B cell (primary cell): ENCODE results near the gene TMED9. TPM values are rescaled to one million over a fixed set of nuclear protein-coding genes. Genes with fewer than 3 reads are reported as not detected.

Experiments
- ATAC-seq: fragments of 200-7000 bp; cut with Tn5 transposase; one replicate; pipeline ENCODE4 v1.10.0; 2021; ENCODE audit warnings: low read depth, mild to moderate bottlenecking, moderate number of reproducible peaks, moderate library complexity
- CTCF ChIA-PET: fragments of 350-600 bp; sonication (Branson Sonifier 250); formaldehyde crosslinking; loops from one replicate; lab custom pipeline; 2021; ENCODE audit warnings: antibody characterized with exemption, inconsistent platforms; lab: Charles Lee
- POLR2A ChIA-PET: fragments of 350-600 bp; sonication (Branson Sonifier 250); formaldehyde crosslinking; loops from one replicate; lab custom pipeline; 2021; ENCODE audit warnings: antibody characterized with exemption; lab: Charles Lee
- DNase-seq: peaks from one replicate; pipeline ENCODE4 v3.0.0; 2013
- H2AFZ ChIP-seq: 2 replicates; pipeline ENCODE4 v1.6.1; 2012; ENCODE audit warnings: mild to moderate bottlenecking, low read depth, low read length; ENCODE audit not compliant: insufficient read depth, poor library complexity, severe bottlenecking
- H3K27ac ChIP-seq, 2 donors: 1 replicate in 1 of 2; 2 replicates in 1 of 2; pipeline ENCODE4 v1.5.1; 2012 to 2013; ENCODE audit warnings: low read length in 2 of 2, mild to moderate bottlenecking in 2 of 2, moderate library complexity in 1 of 2
- H3K27me3 ChIP-seq, 4 experiments: fragments of 200-600 bp in 1 of 4; sonication (generic) in 1 of 4; replicated peaks in 1 of 4; 1 replicate in 2 of 4; 2 replicates in 2 of 4; pipeline versions ENCODE4 v1.6.1 to v1.7.0; 2013 to 2016; ENCODE audit warnings: low read length in 3 of 4, mild to moderate bottlenecking in 2 of 4, mixed read lengths in 1 of 4, moderate library complexity in 1 of 4; ENCODE audit not compliant: insufficient read depth in 4 of 4, control insufficient read depth in 3 of 4; ENCODE audit errors: control extremely low read depth in 1 of 4
- H3K36me3 ChIP-seq, 2 experiments: replicated peaks in 1 of 2; 1 replicate in 1 of 2; 2 replicates in 1 of 2; pipeline versions ENCODE4 v1.6.1 to v1.7.1; 2013; ENCODE audit warnings: low read length in 1 of 2; ENCODE audit not compliant: insufficient read depth in 2 of 2, control insufficient read depth in 1 of 2; ENCODE audit errors: control extremely low read depth in 1 of 2, extremely low read depth in 1 of 2
- H3K4me1 ChIP-seq, 2 donors: fragments of 200-600 bp in 1 of 2; sonication (generic) in 1 of 2; 1 replicate in 1 of 2; 2 replicates in 1 of 2; pipeline versions ENCODE4 v1.5.1 to v1.6.1; 2013 to 2017; ENCODE audit warnings: low read length in 2 of 2; ENCODE audit not compliant: control insufficient read depth in 2 of 2, insufficient read depth in 2 of 2
- H3K4me2 ChIP-seq: replicated peaks from 2 replicates; pipeline ENCODE3; 2012; ENCODE audit warnings: mild to moderate bottlenecking, low read depth, low read length; ENCODE audit not compliant: poor library complexity, severe bottlenecking
- H3K4me3 ChIP-seq, 5 experiments: fragments of 200-600 bp in 1 of 5; sonication (generic) in 1 of 5; 1 replicate in 3 of 5; 2 replicates in 2 of 5; pipeline versions ENCODE4 v1.5.1 to v1.7.0; 2011 to 2016; ENCODE audit warnings: low read length in 4 of 5, mild to moderate bottlenecking in 4 of 5, low read depth in 2 of 5, control low read depth in 1 of 5, moderate library complexity in 1 of 5; ENCODE audit not compliant: insufficient read depth in 1 of 5; ENCODE audit errors: control extremely low read depth in 1 of 5, extremely low read depth in 1 of 5
- H3K79me2 ChIP-seq: fragments of 200-600 bp; sonication (generic); one replicate; pipeline ENCODE4 v1.6.0; 2016; ENCODE audit warnings: low read length; ENCODE audit not compliant: control insufficient read depth, insufficient read depth
- H3K9ac ChIP-seq: fragments of 200-600 bp; sonication (generic); 2 replicates; pipeline ENCODE4 v1.6.1; 2017; ENCODE audit warnings: mild to moderate bottlenecking, low read length, moderate library complexity
- H3K9me3 ChIP-seq, 3 donors: one replicate each; pipeline versions ENCODE4 v1.6.1 to v1.7.1; 2013; ENCODE audit warnings: low read length in 2 of 3; ENCODE audit not compliant: control insufficient read depth in 2 of 3, insufficient read depth in 1 of 3; ENCODE audit errors: control extremely low read depth in 1 of 3
- H4K20me1 ChIP-seq: 2 replicates; pipeline ENCODE4 v1.6.0; 2012; ENCODE audit warnings: mild to moderate bottlenecking, low read length; ENCODE audit not compliant: insufficient read depth, control insufficient read depth, poor library complexity, severe bottlenecking
- H3K27ac Mint-ChIP-seq: one replicate; pipeline ENCODE4 v1.8.0; 2021; ENCODE audit warnings: mixed read lengths
- H3K27me3 Mint-ChIP-seq: one replicate; pipeline ENCODE4 v1.8.0; 2021; ENCODE audit warnings: mixed read lengths
- H3K4me1 Mint-ChIP-seq: one replicate; pipeline ENCODE4 v1.8.0; 2021; ENCODE audit warnings: mixed read lengths
- H3K4me3 Mint-ChIP-seq: one replicate; pipeline ENCODE4 v1.8.0; 2021; ENCODE audit warnings: mixed read lengths
- H3K9me3 Mint-ChIP-seq: one replicate; pipeline ENCODE4 v1.8.0; 2022; ENCODE audit warnings: mixed read lengths; ENCODE audit not compliant: insufficient read depth
- EZH2 ChIP-seq: IDR thresholded peaks from 2 replicates; pipeline ENCODE4 v1.6.1; 2012; ENCODE audit warnings: borderline replicate concordance, low read depth, mild to moderate bottlenecking, moderate library complexity, low read length; ENCODE audit not compliant: insufficient read depth, poor library complexity, severe bottlenecking
- WGBS: methylation state at CpG from one replicate; pipeline ENCODE4 v1.1.5; 2013; ENCODE audit warnings: missing lambda C conversion rate; ENCODE audit not compliant: insufficient coverage; 5-methylcytosine and 5-hydroxymethylcytosine counted together
- intact Hi-C: fragments of 100-400 bp; cut with micrococcal nuclease; formaldehyde crosslinking; loops from one replicate; pipeline ENCODE4 v1.10.0; 2022
- polyA plus RNA-seq: library from polyadenylated mRNA; depleted of rRNA; stranded (reverse); fragments of >200 nt; gene quantifications from 2 replicates; pipeline ENCODE4 v1.2.3, GENCODE V29; 2012
- total RNA-seq, 2 donors: library from RNA; stranded (reverse); fragments of 120-200 nt in 1 of 2; gene quantifications; 1 replicate in 1 of 2; 2 replicates in 1 of 2; pipeline versions ENCODE4 v1.2.3 to v1.2.4, GENCODE V29; 2013 to 2022
- TF ChIP-seq, protein P1 (sequence below): fragments of 200-600 bp; IDR thresholded peaks from one replicate; pipeline ENCODE4 v1.8.0; 2022; ENCODE audit warnings: antibody characterized with exemption, mild to moderate bottlenecking

The TMED9 gene
- total and polyA plus RNA-seq, 2 donors (not counting 1 experiment from before 2014, with no cell fraction given) = 54.7 to 67.6 TPM

DNA sequence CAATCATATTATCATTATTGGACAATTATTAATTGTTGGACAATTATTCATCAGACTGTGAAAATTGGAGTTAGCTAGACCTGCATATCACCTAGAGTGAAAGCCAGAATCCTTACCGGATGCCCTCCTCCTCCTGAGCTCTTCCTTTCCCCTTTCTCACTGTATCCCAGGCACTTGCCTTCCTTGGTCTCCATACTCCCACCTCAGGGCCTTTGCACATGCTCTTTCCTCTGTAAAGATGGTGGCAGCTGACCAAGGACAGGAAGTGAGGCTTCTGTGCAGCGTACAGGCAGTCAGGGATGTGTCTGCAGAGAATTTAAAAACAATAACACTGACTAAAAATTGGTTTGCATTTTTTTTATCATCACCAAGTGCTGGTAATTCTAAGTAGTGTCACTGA, 22.1 kb upstream of the TMED9 start:
- peaks cover 0 to 9% (median 0%) of the 10 kb centered on the region in 4 experiments for H3K27me3 ChIP-seq
- Mint-ChIP-seq H3K4me1 (no peaks in the 10 kb centered on the region), H3K4me3 (no peak overlapping the region), H3K9me3 (no peaks in the 10 kb centered on the region), H3K27ac (no peak overlapping the region), H3K27me3 (peaks cover 23% of the 10 kb centered on the region)
- no peak for TF ChIP-seq EZH2
- TF ChIP-seq, protein P1, sequence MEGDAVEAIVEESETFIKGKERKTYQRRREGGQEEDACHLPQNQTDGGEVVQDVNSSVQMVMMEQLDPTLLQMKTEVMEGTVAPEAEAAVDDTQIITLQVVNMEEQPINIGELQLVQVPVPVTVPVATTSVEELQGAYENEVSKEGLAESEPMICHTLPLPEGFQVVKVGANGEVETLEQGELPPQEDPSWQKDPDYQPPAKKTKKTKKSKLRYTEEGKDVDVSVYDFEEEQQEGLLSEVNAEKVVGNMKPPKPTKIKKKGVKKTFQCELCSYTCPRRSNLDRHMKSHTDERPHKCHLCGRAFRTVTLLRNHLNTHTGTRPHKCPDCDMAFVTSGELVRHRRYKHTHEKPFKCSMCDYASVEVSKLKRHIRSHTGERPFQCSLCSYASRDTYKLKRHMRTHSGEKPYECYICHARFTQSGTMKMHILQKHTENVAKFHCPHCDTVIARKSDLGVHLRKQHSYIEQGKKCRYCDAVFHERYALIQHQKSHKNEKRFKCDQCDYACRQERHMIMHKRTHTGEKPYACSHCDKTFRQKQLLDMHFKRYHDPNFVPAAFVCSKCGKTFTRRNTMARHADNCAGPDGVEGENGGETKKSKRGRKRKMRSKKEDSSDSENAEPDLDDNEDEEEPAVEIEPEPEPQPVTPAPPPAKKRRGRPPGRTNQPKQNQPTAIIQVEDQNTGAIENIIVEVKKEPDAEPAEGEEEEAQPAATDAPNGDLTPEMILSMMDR = no peak
- 100% methylated on average over 1 of the region's 2 CpGs for WGBS
- no peaks in the 10 kb centered on the region for H3K4me1 ChIP-seq
- ChIA-PET CTCF (no interaction called here), POLR2A (no interaction called here)
- H3K9ac ChIP-seq = no peak overlapping the region
- no peaks in the 10 kb centered on the region for H4K20me1 ChIP-seq
- intact Hi-C loops = no loop called here
- no peaks in the 10 kb centered on the region for H3K79me2 ChIP-seq
- H3K9me3 ChIP-seq = peaks cover 0 to 2% (median 0%) of the 10 kb centered on the region in 3 donors
- ATAC-seq (no peak), DNase-seq (no peak)
- H3K4me2 ChIP-seq = no peak overlapping the region
- no peak overlapping the region for H3K4me3 ChIP-seq
- no peak overlapping the region for H2AFZ ChIP-seq
- no peak overlapping the region for H3K27ac ChIP-seq
- no peaks in the 10 kb centered on the region for H3K36me3 ChIP-seq

DNA sequence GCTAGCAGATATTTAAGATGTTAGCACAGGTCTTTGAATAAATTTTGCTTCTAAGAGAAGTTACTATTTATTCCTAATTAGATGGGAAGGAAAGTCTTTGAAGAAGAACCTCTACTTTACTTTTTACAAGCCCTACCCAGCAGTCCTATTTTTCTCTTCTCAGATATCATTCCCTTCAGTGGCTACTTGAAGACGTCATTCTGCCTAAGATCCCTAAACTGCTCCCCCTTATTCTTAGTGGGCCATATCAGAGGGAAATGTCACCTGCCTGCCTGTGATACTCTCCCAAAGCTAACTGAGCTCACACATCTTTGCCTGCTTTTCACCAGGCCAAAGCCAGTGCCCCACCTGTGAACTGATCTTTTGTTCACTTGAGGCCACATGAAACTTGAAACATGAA, 16.5 kb upstream of the TMED9 start:
- ATAC-seq = no peak
- CTCF ChIA-PET = interaction anchor here (0.9 kb wide), 1 partner anchor 10 kb away, joined by 3 read pairs; no protein-coding TSS in a partner anchor
- TF ChIP-seq EZH2 = no peak
- TF ChIP-seq, protein P1 = no peak

More for the DNA sequence above, 16.5 kb upstream of the TMED9 start:
- Histone ChIP-seq H3K4me1 (no peaks in the 10 kb centered on the region), H2AFZ (no peak overlapping the region), H3K36me3 (no peaks in the 10 kb centered on the region), H3K27ac (no peak overlapping the region), H3K27me3 (peaks cover 0 to 5% (median under 1%) of the 10 kb centered on the region in 4 experiments), H3K9me3 (peaks cover 0 to 2% (median 0%) of the 10 kb centered on the region in 3 donors), H3K4me2 (no peak overlapping the region), H4K20me1 (no peaks in the 10 kb centered on the region), H3K79me2 (no peaks in the 10 kb centered on the region), H3K4me3 (no peak overlapping the region), H3K9ac (no peak overlapping the region)
- 60% methylated on average over 1 of the region's 1 CpG for WGBS
- peaks cover 7% of the 10 kb centered on the region for H3K27me3 Mint-ChIP-seq
- H3K4me3 Mint-ChIP-seq = no peak overlapping the region
- H3K9me3 Mint-ChIP-seq = no peaks in the 10 kb centered on the region
- DNase-seq = no peak
- H3K27ac Mint-ChIP-seq = no peak overlapping the region
- intact Hi-C loops = no loop called here
- POLR2A ChIA-PET = no interaction called here
- H3K4me1 Mint-ChIP-seq = no peaks in the 10 kb centered on the region
